MM.1S (cell line): ENCODE data around the gene DLGAP1.

Experiments used
- DNase-seq: peaks from one replicate; pipeline ENCODE4 v3.0.0-alpha.2; 2015
- H2AFZ ChIP-seq: fragments of 300-600 bp; sonication (generic); 2 replicates; pipeline ENCODE4 v1.6.0; 2016; ENCODE audit warnings: antibody characterized with exemption, low read length
- H3F3A ChIP-seq: fragments of 300-600 bp; sonication (generic); 2 replicates; pipeline ENCODE4 v1.6.1; 2016; ENCODE audit warnings: mild to moderate bottlenecking, antibody characterized with exemption, low read length, moderate library complexity, mixed read lengths; ENCODE audit not compliant: insufficient read depth
- H3K27ac ChIP-seq: fragments of 300-600 bp; sonication (generic); 2 replicates; pipeline ENCODE4 v1.5.1; 2016; ENCODE audit warnings: mild to moderate bottlenecking, low read length
- H3K27me3 ChIP-seq: fragments of 300-600 bp; sonication (generic); replicated peaks from 2 replicates; pipeline ENCODE4 v1.6.0; 2016; ENCODE audit warnings: low read length; ENCODE audit not compliant: insufficient read depth
- H3K36me3 ChIP-seq: fragments of 300-600 bp; sonication (generic); replicated peaks from 2 replicates; pipeline ENCODE4 v1.6.1; 2016; ENCODE audit warnings: mild to moderate bottlenecking, low read length, mixed read lengths; ENCODE audit not compliant: insufficient read depth
- H3K4me1 ChIP-seq: fragments of 300-600 bp; sonication (generic); 2 replicates; pipeline ENCODE4 v1.6.1; 2016; ENCODE audit warnings: low read length, mixed read lengths
- H3K4me2 ChIP-seq: fragments of 300-600 bp; sonication (generic); 2 replicates; pipeline ENCODE4 v1.6.0; 2016; ENCODE audit warnings: low read depth, low read length
- H3K4me3 ChIP-seq: fragments of 300-600 bp; sonication (generic); 2 replicates; pipeline ENCODE4 v1.5.1; 2016; ENCODE audit warnings: low read length, mixed read lengths
- H3K79me2 ChIP-seq: fragments of 300-600 bp; sonication (generic); 2 replicates; pipeline ENCODE4 v1.6.1; 2016; ENCODE audit warnings: mixed run types, low read length, mixed read lengths
- H3K9ac ChIP-seq: fragments of 300-600 bp; sonication (generic); 2 replicates; pipeline ENCODE4 v1.6.1; 2016; ENCODE audit warnings: low read length, mixed read lengths
- H3K9me2 ChIP-seq: fragments of 300-600 bp; sonication (generic); replicated peaks from 2 replicates; pipeline ENCODE4 v1.6.1; 2016; ENCODE audit warnings: mild to moderate bottlenecking, low read length, mixed read lengths; ENCODE audit not compliant: insufficient read depth
- H3K9me3 ChIP-seq: fragments of 300-600 bp; sonication (generic); replicated peaks from 2 replicates; pipeline ENCODE4 v1.6.1; 2016; ENCODE audit warnings: mild to moderate bottlenecking, low read length, mixed read lengths; ENCODE audit not compliant: insufficient read depth
- H4K20me1 ChIP-seq: fragments of 300-600 bp; sonication (generic); 2 replicates; pipeline ENCODE4 v1.6.1; 2016; ENCODE audit warnings: mild to moderate bottlenecking, low read length, moderate library complexity, mixed read lengths; ENCODE audit not compliant: insufficient read depth
- EZH2 ChIP-seq: fragments of 300-600 bp; sonication (generic); optimal IDR thresholded peaks from 2 replicates; pipeline ENCODE3; 2017; ENCODE audit warnings: low read depth, mild to moderate bottlenecking, antibody characterized with exemption, low read length, mixed read lengths
- EZH2phosphoT487 ChIP-seq: fragments of 300-600 bp; sonication (generic); IDR thresholded peaks from 2 replicates; pipeline ENCODE4 v1.6.1; 2018; ENCODE audit warnings: antibody characterized with exemption, low read length
- TF ChIP-seq, protein P1 (sequence below): fragments of 300-600 bp; sonication (generic); IDR thresholded peaks from 2 replicates; pipeline ENCODE4 v1.5.1; 2016; ENCODE audit warnings: antibody characterized with exemption, low read length, mixed read lengths

DLGAP1 gene

GRCh38 chr18:3625742-3626091 is 829.4 kb downstream of the DLGAP1 start:
- Histone ChIP-seq H3K9ac (no peak overlapping the region), H2AFZ (no peak overlapping the region), H3K9me2 (no peaks in the 10 kb centered on the region), H3K4me2 (no peak overlapping the region), H3F3A (no peaks in the 10 kb centered on the region), H3K27me3 (no peaks in the 10 kb centered on the region), H3K4me3 (no peak overlapping the region), H3K9me3 (no peaks in the 10 kb centered on the region), H3K4me1 (no peaks in the 10 kb centered on the region), H3K79me2 (no peaks in the 10 kb centered on the region), H3K27ac (no peak overlapping the region), H4K20me1 (no peaks in the 10 kb centered on the region), H3K36me3 (no peaks in the 10 kb centered on the region)
- TF ChIP-seq EZH2: no peak
- no peak for TF ChIP-seq EZH2phosphoT487
- TF ChIP-seq, protein P1, sequence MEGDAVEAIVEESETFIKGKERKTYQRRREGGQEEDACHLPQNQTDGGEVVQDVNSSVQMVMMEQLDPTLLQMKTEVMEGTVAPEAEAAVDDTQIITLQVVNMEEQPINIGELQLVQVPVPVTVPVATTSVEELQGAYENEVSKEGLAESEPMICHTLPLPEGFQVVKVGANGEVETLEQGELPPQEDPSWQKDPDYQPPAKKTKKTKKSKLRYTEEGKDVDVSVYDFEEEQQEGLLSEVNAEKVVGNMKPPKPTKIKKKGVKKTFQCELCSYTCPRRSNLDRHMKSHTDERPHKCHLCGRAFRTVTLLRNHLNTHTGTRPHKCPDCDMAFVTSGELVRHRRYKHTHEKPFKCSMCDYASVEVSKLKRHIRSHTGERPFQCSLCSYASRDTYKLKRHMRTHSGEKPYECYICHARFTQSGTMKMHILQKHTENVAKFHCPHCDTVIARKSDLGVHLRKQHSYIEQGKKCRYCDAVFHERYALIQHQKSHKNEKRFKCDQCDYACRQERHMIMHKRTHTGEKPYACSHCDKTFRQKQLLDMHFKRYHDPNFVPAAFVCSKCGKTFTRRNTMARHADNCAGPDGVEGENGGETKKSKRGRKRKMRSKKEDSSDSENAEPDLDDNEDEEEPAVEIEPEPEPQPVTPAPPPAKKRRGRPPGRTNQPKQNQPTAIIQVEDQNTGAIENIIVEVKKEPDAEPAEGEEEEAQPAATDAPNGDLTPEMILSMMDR: no peak
- no peak for DNase-seq

GRCh38 chr18:3624935-3625741 is 830.0 kb downstream of the DLGAP1 start:
- Histone ChIP-seq H4K20me1 (no peaks in the 10 kb centered on the region), H3F3A (no peaks in the 10 kb centered on the region), H3K9me2 (no peaks in the 10 kb centered on the region), H3K9ac (no peak overlapping the region), H2AFZ (no peak overlapping the region), H3K4me1 (no peaks in the 10 kb centered on the region), H3K79me2 (no peaks in the 10 kb centered on the region), H3K27me3 (no peaks in the 10 kb centered on the region), H3K9me3 (no peaks in the 10 kb centered on the region), H3K27ac (no peak overlapping the region), H3K4me2 (no peak overlapping the region), H3K4me3 (no peak overlapping the region), H3K36me3 (no peaks in the 10 kb centered on the region)
- no peak for DNase-seq
- TF ChIP-seq, protein P1: no peak
- TF ChIP-seq EZH2 (no peak), EZH2phosphoT487 (no peak)

GRCh38 chr18:3624546-3624934 is 830.6 kb downstream of the DLGAP1 start:
- Histone ChIP-seq H3K9ac (no peak overlapping the region), H3K27ac (no peak overlapping the region), H3K4me3 (no peak overlapping the region), H3K9me2 (no peaks in the 10 kb centered on the region), H3K36me3 (no peaks in the 10 kb centered on the region), H3K9me3 (no peaks in the 10 kb centered on the region), H3K4me1 (no peaks in the 10 kb centered on the region), H3K79me2 (no peaks in the 10 kb centered on the region), H3K27me3 (no peaks in the 10 kb centered on the region), H4K20me1 (no peaks in the 10 kb centered on the region), H3K4me2 (no peak overlapping the region), H3F3A (no peaks in the 10 kb centered on the region), H2AFZ (no peak overlapping the region)
- TF ChIP-seq EZH2: no peak
- no peak for TF ChIP-seq EZH2phosphoT487
- TF ChIP-seq, protein P1: no peak
- DNase-seq: no peak
